Adipocyte (in vitro differentiated cells): ENCODE results near the gene CSTPP1.
"Not testable (repeated sequence)": the region's sequence is repeated elsewhere in the genome, so short reads cannot be mapped to it uniquely, and the experiment has no call there.

Source experiments
- DNase-seq: peaks from one replicate; pipeline ENCODE4 v3.0.0-alpha.2; 2015; ENCODE audit warnings: low read depth
- H3K27me3 ChIP-seq: replicated peaks from 2 replicates; pipeline ENCODE4 v1.7.0; 2013; ENCODE audit warnings: mild to moderate bottlenecking, low read length, moderate library complexity; ENCODE audit not compliant: control insufficient read depth, insufficient read depth
- H3K36me3 ChIP-seq: 2 replicates; pipeline ENCODE4 v1.7.0; 2013; ENCODE audit warnings: low read length, mild to moderate bottlenecking, moderate library complexity; ENCODE audit not compliant: control insufficient read depth, insufficient read depth, severe bottlenecking
- H3K4me1 ChIP-seq: 2 replicates; pipeline ENCODE4 v1.7.0; 2013; ENCODE audit warnings: mild to moderate bottlenecking, low read length, moderate library complexity; ENCODE audit not compliant: control insufficient read depth, insufficient read depth
- H3K4me3 ChIP-seq: 2 replicates; pipeline ENCODE4 v1.7.0; 2013; ENCODE audit warnings: mild to moderate bottlenecking, low read length, moderate library complexity
- H3K9ac ChIP-seq: 2 replicates; pipeline ENCODE4 v1.7.0; 2013; ENCODE audit warnings: mild to moderate bottlenecking, low read length, moderate library complexity
- H3K9me3 ChIP-seq: 2 replicates; pipeline ENCODE4 v1.7.0; 2013; ENCODE audit warnings: mild to moderate bottlenecking, low read length, moderate library complexity; ENCODE audit not compliant: control insufficient read depth

CSTPP1 gene

DNA sequence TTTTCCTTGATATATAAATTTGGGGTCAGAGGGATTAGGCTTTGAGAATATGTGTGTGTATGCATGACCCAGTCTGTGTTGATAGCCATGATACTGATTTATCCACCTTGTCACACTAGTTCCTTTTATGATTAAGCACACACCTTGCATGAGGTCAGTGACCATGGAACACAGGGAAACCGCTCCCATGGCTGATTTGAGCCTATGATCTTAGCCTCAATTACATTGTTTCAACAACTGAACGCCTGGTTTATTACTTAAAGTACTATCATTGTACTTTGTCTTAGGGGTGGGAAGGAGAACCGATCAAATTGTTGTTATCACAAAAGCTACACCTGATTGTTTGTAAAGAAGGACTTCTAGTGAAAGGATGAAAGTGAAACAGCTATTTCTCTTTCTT lies 169.4 kb downstream of the CSTPP1 start:
- Histone ChIP-seq H3K4me1 (peaks cover 28% of the 10 kb centered on the region), H3K27me3 (no peaks in the 10 kb centered on the region), H3K4me3 (no peak overlapping the region), H3K9ac (no peak overlapping the region), H3K9me3 (no peaks in the 10 kb centered on the region), H3K36me3 (no peaks in the 10 kb centered on the region)
- no peak for DNase-seq

DNA sequence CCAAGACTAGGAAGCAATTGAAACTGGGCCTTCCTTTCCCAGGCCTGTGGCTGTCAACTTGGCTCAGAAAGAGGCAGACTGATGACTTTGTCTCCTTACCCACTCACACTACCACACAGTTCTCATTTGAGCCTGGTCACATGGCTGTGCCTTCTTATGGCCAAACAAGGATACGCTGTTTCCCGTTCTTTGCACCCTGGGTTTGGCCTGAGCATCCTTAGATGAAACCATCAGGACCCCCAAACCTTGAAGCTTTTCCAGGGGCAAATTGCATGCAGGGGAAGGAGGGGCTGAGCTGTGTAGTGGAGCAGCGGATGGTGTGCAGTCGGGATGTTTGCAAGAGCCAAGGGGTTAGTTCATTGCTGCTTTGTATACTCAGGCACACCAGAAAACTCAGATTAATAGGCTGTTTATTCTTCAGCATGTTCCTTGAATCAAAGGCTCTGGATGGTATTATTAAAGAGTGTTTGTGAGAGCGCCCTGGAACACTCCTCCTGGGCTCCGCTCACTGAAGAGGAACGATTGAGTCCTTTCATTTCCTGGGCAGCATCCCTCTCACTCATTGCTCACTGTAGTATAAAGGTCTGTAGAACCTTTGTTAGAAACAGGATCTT lies 170.3 kb downstream of the CSTPP1 start:
- no peak for DNase-seq
- Histone ChIP-seq H3K36me3 (no peaks in the 10 kb centered on the region), H3K9ac (no peak overlapping the region), H3K4me1 (peaks cover 28% of the 10 kb centered on the region), H3K9me3 (no peaks in the 10 kb centered on the region), H3K27me3 (no peaks in the 10 kb centered on the region), H3K4me3 (no peak overlapping the region)

DNA sequence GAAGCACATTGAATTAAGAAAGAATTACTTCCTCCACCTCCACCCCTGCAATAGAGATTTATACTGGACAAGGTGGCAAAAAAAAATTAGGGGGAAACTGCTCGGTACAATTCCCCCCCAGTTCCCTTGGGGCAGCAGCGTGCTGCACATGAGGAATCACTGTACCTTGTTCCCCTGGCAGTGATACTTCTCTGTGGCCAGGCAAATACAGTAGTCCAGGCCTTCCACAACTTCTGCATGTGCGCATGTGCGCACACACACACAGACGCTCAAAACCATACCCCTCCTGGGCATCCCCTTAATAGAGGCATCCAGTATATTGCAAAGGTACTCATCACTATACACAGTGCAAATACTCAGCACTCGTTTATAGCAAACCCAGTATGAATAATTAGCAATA lies 171.2 kb downstream of the CSTPP1 start:
- Histone ChIP-seq H3K27me3 (no peaks in the 10 kb centered on the region), H3K4me3 (no peak overlapping the region), H3K4me1 (peaks cover 28% of the 10 kb centered on the region), H3K36me3 (no peaks in the 10 kb centered on the region), H3K9me3 (no peaks in the 10 kb centered on the region), H3K9ac (no peak overlapping the region)
- no peak for DNase-seq

DNA sequence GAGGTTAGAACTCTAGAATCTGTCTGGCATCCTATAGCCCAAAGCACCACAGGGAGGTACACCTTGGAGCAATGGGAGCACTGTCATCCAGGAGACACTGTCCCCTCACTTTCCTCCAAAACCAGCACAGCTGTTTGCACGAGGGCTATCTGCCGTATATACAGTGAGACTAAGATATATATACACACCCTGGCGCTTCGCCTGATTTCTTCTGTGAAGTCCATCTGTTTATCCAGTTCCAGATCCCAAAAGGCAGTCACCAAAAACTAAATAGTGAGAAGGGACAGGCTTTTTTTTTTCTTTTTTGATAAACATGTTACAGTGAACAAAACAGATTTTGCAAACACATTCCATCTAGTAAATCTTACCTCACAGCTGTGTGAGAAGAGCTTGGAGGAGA lies 171.7 kb downstream of the CSTPP1 start:
- peaks cover 28% of the 10 kb centered on the region for H3K4me1 ChIP-seq
- no peaks in the 10 kb centered on the region for H3K27me3 ChIP-seq
- no peak overlapping the region for H3K9ac ChIP-seq
- no peaks in the 10 kb centered on the region for H3K36me3 ChIP-seq
- H3K4me3 ChIP-seq, result no peak overlapping the region
- DNase-seq, result no peak
- H3K9me3 ChIP-seq, result no peaks in the 10 kb centered on the region

DNA sequence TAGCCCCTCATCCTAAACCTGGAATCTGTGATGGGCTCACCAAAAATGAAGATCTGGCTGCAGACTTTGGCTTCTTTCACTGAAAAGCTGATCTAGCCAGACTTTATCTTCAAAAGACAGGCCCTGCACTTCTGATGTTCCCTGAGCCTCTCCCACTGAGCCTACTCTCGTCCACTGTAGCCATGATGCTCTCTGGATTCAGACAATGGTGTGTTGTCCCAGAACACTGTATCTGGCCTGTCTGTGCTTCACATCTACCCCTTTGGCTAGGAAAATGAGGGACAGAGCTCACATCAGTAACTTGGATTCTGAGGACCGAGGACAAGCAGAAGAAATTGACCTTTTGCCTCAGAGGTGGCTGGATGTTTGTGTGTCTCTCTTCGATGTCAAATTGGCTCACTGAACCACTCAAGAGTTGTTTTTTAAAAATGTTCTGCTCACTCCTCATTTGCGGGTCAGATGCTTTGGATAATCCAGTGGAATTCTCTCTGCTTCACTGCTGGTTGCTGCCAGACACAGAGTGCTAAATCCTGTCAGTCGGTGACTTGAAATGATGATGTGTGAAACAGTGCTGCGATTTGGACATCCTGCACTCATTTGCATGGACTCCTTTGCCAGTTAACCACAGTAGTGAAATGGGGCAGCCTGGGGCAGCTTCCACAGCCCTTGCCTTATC lies 172.6 kb downstream of the CSTPP1 start:
- no peaks in the 10 kb centered on the region for H3K36me3 ChIP-seq
- no peak for DNase-seq
- H3K9me3 ChIP-seq, result no peaks in the 10 kb centered on the region
- peaks cover 20% of the 10 kb centered on the region for H3K4me1 ChIP-seq
- H3K9ac ChIP-seq, result no peak overlapping the region
- H3K4me3 ChIP-seq, result no peak overlapping the region
- H3K27me3 ChIP-seq, result no peaks in the 10 kb centered on the region

DNA sequence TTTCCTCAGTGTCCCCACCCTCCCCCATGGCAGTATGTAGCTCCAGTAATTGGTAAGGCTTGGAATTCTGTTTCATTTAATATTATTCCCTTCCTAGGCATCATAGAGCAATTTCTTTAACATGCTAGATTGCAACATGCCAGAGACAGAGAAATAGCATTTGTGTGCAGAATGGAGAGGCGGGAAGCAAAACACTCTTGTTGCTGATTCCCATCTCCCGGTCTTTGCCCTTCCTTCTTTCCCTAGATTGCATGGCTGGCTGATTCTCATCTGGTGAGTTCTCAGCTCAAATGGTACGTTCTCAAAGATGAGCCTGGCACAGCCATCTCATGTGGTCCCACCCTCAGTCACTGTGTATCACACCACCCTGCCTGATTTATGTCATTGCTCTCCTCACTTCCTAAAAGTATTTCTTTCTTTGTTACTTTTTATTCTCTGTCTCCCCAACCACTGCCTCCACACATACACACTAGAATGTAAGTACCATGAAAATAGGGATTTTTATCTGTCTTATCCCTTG lies 173.2 kb downstream of the CSTPP1 start:
- Histone ChIP-seq H3K4me1 (peaks cover 14% of the 10 kb centered on the region), H3K9me3 (no peaks in the 10 kb centered on the region), H3K36me3 (no peaks in the 10 kb centered on the region), H3K9ac (no peak overlapping the region), H3K4me3 (no peak overlapping the region), H3K27me3 (no peaks in the 10 kb centered on the region)
- no peak for DNase-seq

DNA sequence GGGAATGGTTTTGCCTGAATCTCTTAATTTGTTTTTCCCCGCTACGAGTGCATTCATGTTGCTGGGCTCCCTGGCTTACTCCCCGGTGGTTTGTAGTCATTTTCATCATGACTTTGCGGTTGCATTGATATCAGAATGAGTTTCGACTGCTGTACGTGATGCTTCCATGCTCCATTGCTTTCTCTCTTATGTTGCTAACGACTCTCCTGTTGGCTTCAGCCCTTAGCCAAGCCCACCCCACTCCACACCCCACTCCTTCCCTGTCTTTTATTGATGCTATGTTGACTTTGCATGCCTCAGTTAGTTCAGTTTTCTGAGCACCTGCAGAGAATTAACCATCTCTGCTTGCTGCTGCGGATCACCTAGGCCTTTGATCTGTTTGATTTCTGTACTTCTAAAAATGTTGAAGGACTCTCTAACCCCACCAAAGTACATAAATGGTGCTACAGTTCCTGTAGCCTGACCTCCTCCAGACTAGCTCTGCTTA lies 174.8 kb downstream of the CSTPP1 start:
- Histone ChIP-seq H3K9me3 (no peaks in the 10 kb centered on the region), H3K27me3 (no peaks in the 10 kb centered on the region), H3K4me1 (peaks cover 11% of the 10 kb centered on the region), H3K4me3 (no peak overlapping the region), H3K9ac (no peak overlapping the region), H3K36me3 (no peaks in the 10 kb centered on the region)
- no peak for DNase-seq

DNA sequence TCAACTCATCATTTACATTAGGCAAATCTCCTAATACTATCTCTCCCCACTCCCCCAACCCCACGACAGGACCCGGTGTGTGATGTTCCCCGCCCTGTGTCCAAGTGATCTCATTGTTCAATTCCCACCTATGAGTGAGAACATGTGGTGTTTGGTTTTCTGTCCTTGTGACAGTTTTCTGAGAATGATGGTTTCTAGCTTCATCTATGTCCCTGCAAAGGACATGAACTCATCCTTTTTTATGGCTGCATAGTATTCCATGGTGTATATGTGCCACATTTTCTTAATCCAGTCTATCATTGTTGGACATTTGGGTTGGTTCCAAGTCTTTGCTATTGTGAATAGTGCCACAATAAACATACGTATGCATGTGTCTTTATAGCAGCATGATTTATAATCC lies 176.4 kb downstream of the CSTPP1 start:
- not testable (repeated sequence) for H3K4me3 ChIP-seq, H3K9me3 ChIP-seq, DNase-seq, H3K36me3 ChIP-seq, H3K27me3 ChIP-seq, H3K9ac ChIP-seq
- H3K4me1 ChIP-seq, result peaks cover 11% of the 10 kb centered on the region

DNA sequence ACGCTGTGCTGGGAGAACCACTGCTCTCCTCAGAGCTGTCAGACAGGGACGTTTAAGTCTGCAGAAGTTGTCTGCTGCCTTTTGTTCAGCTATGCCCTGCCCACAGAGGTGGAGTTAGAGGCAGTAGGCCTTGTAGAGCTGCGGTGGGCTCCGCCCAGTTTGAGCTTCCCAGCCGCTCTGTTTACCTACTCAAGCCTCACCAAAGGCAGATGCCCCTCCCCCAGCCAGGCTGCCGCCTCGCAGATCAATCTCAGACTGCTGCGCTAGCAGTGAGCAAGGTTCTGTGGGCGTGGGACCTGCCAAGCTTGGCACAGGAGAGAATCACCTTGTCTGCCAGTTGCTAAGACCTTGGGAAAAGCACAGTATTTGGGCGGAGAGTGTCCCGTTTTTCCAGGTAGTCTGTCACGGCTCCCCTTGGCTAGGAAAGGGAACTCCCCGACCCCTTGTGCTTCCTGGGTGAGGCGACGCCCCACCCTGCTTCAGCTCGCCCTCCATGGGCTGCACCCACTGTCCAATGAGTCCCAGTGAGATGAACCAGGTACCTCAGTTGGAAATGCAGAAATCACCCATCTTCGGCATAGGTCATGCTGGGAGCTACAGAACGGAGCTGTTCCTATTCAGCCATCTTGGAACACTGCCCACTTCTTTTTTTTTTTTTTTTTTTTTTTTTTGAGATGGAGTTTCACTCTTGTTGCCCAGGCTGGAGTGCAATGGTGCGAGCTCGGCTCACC lies 182.6 kb downstream of the CSTPP1 start:
- H3K9ac ChIP-seq, H3K36me3 ChIP-seq, DNase-seq, H3K4me3 ChIP-seq, H3K27me3 ChIP-seq, H3K9me3 ChIP-seq, H3K4me1 ChIP-seq: not testable (repeated sequence)

DNA sequence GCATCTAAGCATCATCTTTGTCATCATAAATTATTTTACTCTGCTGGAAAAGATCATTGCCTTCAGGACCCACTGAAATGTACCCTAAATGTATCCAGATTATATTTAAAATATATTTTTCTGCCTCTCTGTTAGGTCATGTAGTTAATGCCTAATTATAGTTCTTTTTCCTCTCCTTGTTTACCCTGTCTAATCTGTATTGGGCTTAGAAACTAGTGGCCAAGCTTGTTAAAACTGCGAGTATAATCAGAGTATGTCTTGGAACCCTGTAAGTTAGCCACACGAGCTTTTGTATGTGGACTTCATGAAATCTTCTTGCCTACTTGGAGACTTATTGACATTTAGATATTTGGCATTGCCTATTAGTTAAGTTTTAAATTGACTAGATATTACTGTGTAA lies 184.5 kb downstream of the CSTPP1 start:
- Histone ChIP-seq H3K9me3 (no peaks in the 10 kb centered on the region), H3K9ac (no peak overlapping the region), H3K4me1 (no peaks in the 10 kb centered on the region), H3K27me3 (no peaks in the 10 kb centered on the region), H3K36me3 (no peaks in the 10 kb centered on the region), H3K4me3 (no peak overlapping the region)
- DNase-seq, result no peak

DNA sequence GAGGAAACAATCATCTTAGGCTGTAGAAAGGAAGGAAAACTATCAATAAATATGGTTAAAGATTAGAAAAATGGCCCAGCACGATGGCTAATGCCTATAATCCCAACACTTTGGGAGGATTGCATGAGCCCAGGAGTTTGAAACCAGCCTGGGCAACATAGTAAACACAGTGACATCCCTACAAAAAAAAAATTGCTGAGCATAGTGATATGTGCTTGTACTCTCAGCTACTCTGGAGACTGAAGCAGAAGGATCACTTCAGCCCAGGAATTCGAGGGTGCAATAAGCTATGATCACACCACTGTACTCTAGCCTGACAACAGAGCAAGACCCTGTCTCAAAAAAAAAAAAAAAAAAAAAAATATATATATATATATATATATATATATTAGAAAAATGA lies 185.2 kb downstream of the CSTPP1 start:
- Histone ChIP-seq H3K9me3 (no peaks in the 10 kb centered on the region), H3K27me3 (no peaks in the 10 kb centered on the region), H3K4me1 (no peaks in the 10 kb centered on the region), H3K4me3 (no peak overlapping the region), H3K36me3 (no peaks in the 10 kb centered on the region), H3K9ac (no peak overlapping the region)
- no peak for DNase-seq
